Upper lobe of left lung (tissue), 4 donors: ENCODE results near the gene ANO3.
"Not testable (repeated sequence)": the region's sequence is repeated elsewhere in the genome, so short reads cannot be mapped to it uniquely, and the experiment has no call there.

Source experiments
- EP300 ChIP-seq, 4 donors: sonication (generic); formaldehyde crosslinking; IDR thresholded peaks; one replicate each; pipeline ENCODE4 v1.5.1; 2017; ENCODE audit warnings: antibody characterized with exemption in 4 of 4, control low read depth in 2 of 4
- POLR2A ChIP-seq, 4 donors: fragments of 450-650 bp; IDR thresholded peaks; one replicate each; pipeline ENCODE4 v1.5.1; 2016 to 2017; ENCODE audit warnings: antibody characterized with exemption in 4 of 4, mild to moderate bottlenecking in 2 of 4
- POLR2AphosphoS5 ChIP-seq, 2 donors: sonication (generic); formaldehyde crosslinking; IDR thresholded peaks; one replicate each; pipeline ENCODE4 v1.5.1; 2017; ENCODE audit warnings: antibody characterized with exemption in 2 of 2
- TF ChIP-seq, protein P1 (sequence below), 6 experiments: fragments of 450-650 bp in 4 of 6; fragments of 200-600 bp in 2 of 6; sonication (generic) in 2 of 6; IDR thresholded peaks; one replicate each; pipeline ENCODE4 v1.5.1; 2016 to 2019; ENCODE audit warnings: antibody characterized with exemption in 6 of 6

DNA sequence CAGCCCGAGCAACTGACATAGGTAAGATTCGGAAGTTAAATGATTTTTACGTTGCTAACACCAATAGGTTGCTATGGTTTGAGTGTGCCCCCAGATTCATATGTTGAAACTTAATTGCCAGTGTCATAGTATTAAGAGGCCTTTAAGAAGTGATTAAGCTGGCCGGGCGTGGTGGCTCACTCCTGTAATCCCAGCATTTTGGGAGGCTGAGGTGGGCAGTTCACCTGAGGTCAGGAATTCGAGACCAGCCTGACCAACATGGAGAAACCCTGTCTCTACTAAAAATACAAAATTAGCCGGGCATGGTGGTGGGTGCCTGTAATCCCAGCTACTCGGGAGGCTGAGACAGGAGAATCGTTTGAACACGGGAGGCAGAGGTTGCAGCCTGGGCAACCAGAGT lies 311.4 kb downstream of the ANO3 start:
- TF ChIP-seq, protein P1, sequence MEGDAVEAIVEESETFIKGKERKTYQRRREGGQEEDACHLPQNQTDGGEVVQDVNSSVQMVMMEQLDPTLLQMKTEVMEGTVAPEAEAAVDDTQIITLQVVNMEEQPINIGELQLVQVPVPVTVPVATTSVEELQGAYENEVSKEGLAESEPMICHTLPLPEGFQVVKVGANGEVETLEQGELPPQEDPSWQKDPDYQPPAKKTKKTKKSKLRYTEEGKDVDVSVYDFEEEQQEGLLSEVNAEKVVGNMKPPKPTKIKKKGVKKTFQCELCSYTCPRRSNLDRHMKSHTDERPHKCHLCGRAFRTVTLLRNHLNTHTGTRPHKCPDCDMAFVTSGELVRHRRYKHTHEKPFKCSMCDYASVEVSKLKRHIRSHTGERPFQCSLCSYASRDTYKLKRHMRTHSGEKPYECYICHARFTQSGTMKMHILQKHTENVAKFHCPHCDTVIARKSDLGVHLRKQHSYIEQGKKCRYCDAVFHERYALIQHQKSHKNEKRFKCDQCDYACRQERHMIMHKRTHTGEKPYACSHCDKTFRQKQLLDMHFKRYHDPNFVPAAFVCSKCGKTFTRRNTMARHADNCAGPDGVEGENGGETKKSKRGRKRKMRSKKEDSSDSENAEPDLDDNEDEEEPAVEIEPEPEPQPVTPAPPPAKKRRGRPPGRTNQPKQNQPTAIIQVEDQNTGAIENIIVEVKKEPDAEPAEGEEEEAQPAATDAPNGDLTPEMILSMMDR (IDR thresholded peaks at IDR 0.05) = not testable (repeated sequence)
- not testable (repeated sequence) for TF ChIP-seq POLR2A, POLR2AphosphoS5, EP300 (IDR thresholded peaks at IDR 0.05)
